Middle frontal gyrus (tissue), 1 donor: ENCODE measurements around the gene TRIM59.

Experiments
- DNase-seq: peaks from one replicate; pipeline ENCODE4 v3.0.0-alpha.2; 2015; ENCODE audit warnings: low spot score; ENCODE audit errors: extremely low spot score

Gene TRIM59, protein sequence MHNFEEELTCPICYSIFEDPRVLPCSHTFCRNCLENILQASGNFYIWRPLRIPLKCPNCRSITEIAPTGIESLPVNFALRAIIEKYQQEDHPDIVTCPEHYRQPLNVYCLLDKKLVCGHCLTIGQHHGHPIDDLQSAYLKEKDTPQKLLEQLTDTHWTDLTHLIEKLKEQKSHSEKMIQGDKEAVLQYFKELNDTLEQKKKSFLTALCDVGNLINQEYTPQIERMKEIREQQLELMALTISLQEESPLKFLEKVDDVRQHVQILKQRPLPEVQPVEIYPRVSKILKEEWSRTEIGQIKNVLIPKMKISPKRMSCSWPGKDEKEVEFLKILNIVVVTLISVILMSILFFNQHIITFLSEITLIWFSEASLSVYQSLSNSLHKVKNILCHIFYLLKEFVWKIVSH

DNA sequence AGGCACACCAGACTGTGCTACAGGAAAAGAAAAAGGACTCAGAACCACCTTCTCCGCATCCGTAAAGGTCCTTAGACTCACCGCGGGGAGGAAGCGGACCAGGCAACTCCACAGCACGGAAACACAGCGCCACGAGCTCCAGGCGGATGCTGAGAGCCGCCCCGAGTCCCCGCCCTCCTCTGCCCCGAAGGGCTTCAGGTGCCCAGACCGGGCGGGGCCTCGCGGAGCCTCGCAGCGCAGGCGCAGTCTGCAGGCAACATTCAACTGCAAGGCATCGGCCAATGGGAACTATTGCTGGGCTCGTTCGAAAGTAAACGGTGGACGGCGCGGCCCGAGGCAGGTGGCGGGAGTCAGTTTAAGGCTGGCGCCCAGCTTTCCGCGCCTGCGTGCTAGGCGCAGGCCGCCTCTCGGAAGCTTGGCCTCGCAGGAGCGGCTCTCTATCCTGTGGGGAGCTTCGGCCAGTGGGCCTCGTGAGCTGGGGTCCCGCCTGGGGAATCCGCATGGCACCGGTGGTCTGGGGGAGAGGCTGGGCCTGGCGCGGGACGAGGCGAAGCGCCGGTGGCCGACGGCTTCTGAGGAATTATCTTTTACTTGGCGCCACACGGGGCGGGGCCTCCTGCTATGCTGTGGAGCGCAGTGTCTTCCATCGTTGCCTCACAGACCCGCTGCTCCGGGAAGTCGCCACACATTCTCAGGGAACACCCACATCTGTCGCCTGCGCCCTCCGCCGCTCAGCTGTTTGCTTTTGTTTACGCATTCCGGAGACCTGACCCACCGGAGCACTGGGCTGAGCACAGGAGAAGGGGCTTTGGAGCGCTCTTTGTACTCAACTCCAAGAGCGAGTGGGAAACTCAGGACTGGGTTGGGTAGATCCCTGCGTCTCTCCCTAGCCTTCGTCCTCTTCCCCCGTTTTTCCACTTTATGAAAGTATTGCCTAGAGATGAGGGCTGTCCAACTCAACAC lies at the start of gene TRIM59:
TSS of gene TRIM59 (minus strand) at position 151 of the 963 bp plus-strand sequence. CDS start 10,603 bp downstream, outside the sequence.
- DNase-seq, result no peak

DNA sequence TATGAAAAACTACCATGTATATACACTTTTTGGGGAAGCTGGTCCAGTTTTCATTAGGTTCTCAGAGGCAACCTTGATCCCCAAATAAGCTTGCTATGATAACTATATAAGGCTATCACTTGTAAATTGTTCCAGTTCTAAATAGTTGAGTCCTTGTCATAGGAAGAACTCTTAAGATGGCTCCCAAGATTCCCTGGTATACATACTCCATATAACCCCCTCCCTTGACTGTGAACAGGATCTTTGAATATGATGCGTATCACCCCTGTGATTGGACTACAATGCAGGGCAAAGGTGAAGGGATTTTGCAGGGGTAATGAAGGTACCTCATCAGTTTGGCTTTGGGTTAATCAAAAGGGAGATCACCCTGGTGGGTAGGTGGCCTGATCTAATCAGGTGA lies 48.6 kb upstream of the TRIM59 start:
- DNase-seq, result no peak

DNA sequence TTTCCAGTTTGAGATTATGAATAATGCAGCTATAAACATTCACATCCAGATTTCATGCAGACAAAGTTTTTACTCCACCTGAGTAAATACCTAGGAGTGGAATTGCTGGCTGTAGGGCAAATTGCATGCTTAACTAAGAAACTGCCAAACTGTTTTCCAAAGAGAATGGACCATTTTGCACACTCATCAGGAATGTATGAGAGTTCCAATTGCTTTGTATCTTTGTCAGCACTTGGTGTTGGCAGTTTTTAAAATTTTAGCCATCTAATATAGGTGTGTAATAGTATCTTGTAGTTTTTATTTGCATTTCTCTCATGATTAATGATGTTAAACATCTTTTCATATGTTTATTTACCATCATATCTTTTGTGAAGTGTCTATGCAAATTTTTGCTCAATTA lies 40.6 kb upstream of the TRIM59 start:
- DNase-seq, result no peak

DNA sequence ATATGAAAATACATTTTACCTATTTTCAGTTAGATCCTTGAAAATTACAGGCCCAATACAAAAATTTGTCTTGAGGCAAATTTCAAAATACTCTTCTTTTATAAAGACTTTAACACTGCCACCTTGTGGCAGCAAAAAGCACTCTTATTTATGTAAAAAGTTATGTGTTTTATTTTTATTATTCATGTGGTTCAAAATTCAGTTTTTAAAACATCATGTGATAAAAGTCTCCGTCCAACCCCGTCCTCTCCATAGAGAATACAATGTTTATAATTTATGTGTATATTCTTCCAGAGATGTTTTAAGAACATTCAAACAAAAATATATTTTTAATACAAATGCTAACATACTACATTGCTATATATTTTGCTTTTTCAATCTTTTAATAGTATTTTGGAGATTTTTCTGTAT lies 36.9 kb upstream of the TRIM59 start:
- DNase-seq, result peak; percentile 39

DNA sequence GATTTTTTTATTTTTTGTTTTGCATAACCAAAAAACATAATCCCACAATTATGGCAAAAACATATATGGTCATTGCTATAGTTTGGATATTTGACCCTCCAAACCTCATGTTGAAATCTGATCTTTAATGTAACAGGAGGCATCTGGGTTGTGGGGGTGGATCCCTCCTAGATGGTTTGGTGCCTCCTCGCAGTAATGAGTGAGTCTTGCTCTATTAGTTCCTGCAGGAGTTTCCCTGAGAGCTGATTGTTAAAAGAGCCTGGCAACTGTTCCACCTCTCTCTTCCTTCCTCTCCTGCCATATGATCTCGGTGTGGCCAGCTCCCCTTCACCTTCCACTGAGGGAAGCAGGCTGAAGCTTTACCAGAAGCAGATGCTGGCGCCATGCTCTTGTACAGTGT lies 33.2 kb upstream of the TRIM59 start:
- DNase-seq, result no peak

DNA sequence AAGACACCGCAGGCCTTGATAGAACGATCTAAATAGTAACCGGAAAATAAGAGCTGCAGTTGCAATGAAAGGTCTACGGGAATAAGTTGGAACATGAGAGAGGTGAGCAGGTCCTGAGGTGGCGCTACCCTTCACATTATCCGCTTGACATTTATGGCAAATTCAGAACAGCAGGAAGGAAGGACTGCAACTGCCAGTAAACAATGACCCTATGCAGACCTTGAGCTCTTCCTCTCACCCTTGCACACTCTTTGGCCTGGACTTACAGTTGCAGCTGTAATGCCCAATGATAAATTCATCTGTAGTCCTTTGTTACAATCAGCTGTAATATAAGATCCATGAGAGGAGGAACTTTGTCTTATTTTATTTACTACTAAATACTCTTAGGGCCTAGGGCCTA lies 32.3 kb upstream of the TRIM59 start:
- no peak for DNase-seq

DNA sequence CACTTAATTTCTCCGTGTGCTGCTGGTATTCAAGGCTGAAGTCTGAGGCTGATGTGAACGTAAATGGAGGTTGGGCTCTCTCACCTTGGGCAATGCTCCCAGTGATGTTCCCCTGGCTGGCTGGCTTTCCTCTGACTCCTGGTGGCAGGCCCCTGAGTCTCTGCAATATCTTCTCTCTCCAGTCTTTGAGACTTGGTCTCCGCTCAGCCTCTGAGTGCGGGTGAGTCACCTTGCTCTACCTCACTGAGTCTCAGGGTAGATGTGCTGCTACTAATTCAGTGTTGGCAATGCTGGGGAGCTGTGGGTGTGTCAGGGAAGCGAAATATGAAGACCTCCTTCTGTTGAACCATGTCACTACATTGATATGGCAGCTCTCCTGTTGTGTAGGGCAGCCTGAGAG lies 31.3 kb upstream of the TRIM59 start:
- no peak for DNase-seq

DNA sequence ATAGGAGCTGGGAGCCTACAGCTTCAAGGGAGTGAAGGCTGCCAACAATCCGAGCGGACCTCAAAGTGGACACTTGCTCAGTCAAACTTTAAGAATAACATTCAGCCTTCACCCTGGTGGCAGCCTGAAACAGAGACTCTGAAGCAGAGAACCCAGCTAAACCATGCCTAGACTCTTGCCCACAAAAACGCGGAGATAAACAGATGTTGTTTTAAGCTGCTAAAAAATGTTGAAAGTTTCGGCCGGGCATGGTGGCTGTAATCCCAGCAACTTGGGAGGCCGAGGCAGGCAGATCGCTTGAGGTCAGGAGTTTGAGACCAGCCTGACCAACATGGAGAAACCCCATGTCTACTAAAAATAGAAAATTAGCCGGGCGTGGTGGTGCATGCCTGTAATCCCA lies 29.8 kb upstream of the TRIM59 start:
- no peak for DNase-seq

DNA sequence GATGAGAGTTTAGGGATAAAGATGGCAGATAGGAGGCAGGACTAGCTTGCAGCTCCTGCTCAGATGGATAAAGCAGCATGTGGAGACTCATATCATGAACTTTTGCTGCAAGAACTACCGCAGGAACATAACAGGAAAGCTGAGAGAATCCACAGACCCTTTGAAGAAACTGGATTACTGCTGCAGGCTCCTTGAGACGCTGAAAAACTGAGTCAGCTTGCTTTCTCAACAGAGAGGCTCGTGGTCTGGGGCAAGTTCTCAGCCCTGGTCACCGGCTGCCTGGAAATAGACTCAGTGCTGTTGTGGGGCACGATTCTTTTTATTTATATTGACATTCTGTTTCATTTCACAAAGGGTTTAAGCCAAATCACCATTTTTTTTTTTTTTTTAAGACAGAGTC lies 28.8 kb upstream of the TRIM59 start:
- DNase-seq, result no peak

DNA sequence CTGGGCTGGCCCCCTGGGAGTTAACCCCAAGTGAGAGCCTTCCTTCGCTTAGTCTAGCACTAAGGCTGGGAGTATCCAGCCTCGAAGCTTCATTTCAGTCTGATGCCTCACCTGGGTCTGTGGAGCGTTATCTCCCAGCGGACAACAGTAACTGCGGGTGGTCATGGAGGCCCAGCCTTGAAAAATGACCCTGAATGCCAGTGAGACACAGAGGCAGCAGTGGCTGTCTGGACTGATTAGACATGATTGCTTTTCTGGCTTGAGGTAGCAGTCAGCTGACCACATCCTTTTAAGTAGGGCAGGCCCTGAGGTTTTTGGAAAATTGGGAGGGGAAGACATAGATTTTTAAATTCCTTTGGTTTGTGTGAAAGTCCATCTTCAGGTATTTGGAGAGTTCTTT lies 28.2 kb upstream of the TRIM59 start:
- no peak for DNase-seq

DNA sequence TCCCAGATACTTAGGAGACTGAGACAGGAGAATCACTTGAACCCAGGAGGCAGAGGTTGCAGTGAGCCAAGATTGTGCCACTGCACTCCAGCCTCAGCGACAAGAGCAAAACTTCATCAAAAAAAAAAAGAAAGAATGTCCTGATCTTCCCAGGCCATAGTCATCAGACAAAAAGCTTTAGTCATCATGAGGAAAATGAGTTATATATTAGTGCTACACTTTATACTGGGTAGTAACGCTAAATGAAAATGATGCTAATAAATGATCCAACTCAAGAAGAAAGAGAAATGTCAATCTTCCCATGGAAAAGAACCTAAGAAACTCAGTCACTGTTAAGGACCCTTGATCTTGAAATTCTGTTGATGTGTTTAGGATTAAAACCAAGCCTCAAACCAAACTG lies 26.3 kb upstream of the TRIM59 start:
- no peak for DNase-seq

DNA sequence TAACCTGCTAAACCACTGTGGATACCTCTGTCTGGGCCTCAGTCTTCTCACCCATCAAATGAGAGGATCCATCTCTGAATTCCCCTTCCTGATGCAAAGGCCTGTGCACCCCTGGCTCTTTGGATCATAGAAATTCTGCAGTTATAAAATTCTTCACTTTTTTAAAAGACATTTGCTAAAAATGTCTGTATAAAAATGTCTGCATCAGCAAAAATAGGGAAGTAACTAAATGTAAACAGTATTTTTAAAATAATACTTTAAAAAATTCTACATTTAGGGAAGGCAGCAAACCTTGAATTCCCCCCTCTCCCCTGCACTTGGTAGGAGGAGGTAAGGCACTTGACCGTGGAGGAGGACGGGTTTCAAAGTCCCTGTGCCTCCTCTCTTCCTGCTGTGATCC lies 25.6 kb upstream of the TRIM59 start:
- DNase-seq, result no peak

DNA sequence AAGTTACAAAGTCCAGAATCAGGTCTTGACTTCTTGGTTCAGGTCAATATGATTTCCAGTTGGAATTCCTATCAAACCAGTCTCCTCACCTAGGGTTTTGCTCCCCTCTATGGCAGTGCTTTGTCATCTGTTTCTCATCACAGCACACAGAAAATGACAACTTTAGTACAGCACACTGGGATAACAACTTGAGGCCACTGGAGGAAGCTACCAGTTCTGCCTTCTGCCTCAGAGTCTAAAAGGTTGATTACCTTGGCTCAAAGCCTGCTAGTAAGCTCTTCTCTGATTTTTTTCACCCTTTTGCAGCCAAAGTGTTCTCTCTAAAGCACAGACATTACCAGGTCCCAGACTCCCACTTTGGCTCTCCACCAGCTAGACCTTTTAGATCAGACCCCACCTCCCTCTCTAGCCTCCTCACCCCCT lies 24.8 kb upstream of the TRIM59 start:
- no peak for DNase-seq

DNA sequence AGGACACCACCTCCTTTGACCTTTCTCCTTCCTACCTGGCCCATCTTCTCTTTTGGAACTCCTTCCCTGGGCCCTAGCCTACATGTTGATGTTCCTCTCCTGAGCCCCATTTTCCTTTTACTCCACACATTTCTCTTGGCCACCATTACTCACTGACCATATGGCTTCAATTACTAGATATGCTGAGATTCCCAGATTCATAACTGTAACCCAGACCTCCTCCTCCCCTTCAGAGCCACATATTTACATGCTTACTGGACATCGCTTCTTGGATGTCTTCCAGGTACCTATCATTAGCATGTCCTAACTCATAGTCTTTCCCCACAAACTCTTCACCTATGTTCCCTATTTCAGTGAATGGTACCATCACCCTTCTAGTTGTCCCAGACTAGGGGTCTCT lies 24.4 kb upstream of the TRIM59 start:
- no peak for DNase-seq

DNA sequence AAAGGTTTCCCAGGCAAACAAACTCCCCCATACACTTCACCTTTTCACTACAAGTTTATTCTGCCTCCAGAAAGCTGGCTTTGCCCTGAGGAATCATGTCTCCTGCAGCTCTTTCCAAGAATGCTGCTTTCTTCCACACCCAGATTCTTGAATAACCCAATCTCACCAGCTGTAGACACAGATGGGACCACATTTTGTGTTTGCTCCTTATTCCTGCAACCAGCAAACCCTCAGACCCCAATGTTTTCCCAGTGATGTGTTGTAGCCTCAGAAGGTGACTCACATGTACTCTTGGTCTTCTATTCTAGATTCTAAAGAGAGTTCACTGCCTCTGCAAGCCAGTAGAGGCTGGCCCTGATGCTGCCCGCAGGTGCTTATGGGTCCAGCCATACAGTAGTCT lies 23.6 kb upstream of the TRIM59 start:
- DNase-seq, result no peak

DNA sequence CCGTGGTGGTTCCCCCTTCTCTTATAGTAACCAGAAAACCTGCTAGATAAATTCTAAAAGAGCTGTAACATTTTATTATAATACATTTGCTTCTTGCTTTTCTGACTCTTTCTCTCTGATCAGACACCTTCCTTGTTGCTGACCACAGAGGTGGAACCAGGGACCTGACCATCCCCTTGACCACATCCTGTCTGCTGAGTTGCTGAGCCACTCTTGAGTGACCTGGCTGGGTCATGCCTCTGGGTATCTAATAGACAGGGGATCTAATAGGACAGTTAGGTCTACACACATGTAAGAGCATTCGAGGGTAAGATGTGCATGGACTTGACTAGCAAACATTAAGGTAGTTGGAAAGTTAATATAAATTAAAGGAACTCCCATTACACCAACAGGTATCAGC lies 22.8 kb upstream of the TRIM59 start:
- DNase-seq, result no peak

DNA sequence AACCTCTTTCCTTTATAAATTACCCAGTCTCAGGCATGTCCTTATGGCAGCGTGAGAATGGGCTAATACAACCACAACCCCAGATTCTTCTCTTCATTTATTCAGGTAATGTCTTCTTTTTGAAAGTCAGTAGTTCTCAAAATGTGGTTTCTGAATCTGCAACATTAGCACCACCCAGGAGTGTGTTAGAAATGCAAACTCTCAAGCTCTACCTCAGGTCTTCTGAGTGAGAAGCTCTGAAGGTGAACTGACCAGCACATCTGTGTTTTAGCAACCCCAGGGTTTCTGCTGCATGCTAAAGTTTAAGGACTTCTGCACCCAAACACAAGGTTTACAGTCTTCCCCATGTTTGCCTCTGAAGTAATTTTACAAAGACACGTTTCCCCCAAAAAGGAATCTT lies 22.3 kb upstream of the TRIM59 start:
- DNase-seq, result no peak

DNA sequence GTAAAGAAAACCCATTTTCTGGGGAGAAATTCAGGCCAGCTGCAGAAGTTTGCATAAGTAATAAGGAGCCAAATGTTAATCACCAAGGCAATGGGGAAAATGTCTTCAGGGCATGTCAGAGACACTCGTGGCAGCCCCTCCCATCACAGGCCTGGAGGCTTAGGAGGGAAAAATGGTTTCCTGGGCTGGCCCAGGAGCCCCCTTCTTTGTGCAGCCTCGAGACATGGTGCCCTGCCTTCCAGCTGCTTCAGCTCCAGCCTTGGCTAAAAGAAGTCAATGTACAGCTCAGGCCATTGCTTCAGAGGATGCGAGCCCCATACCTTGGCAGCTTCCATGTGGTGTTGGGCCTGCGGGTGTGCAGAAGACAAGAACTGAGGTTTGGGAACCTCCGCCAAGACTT lies 20.6 kb upstream of the TRIM59 start:
- no peak for DNase-seq

DNA sequence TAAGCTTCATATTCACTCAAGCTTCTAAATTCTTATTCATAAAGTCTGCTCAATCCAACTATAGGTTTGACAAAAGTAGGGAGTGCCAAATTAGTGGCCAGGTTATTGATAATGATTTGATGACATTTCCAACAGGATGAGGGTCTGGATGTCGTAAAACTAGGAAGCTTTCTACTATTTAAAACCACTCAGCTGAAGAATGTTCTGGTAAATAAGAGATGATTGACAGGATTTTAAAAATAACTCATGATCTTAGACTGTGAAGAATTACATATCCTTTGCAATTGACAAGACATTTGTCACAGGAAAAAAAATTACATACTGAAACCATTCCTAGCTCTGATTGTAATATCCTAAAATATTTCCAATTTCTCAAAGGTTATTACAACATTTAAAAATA lies 15.4 kb upstream of the TRIM59 start:
- DNase-seq, result no peak

DNA sequence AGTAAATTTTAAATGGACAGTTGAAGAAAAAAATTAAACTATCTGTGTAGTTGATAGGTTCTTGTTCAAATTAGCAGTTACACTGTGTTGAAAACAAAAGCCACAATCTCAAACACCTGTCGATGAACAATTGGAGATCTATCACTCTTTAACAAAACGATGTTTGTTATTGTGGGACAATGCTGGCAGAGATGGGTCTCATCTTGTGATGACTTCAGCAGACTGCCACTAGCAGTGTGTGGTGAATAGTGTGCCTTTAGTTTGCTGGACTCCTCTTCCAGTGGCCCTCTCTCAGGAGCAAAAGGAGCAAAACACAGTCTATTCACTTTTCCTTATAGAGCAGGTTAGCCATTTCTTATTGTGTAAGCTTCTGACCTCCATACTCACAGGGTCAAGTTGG lies 14.7 kb upstream of the TRIM59 start:
- peak; percentile 82 for DNase-seq

DNA sequence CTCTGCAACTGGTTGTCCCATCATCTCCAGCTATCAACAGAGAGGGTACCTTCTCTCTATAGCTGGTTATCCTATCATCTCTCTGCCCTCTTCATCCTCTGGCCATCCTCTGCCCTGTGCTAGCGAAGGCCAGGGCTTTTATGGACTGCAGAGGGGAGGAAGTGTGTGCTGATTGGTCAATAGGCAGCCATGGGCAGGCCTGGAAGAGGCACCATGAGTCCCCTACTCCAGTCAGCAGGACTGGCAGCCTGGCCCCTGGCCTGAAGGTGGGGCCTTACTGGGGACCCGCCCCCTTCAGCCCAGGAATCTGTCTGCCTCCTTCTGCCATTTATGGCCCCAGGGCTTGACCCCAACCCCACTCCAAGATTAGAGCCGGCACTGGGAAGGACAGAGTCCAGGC lies 10.4 kb upstream of the TRIM59 start:
- no peak for DNase-seq

DNA sequence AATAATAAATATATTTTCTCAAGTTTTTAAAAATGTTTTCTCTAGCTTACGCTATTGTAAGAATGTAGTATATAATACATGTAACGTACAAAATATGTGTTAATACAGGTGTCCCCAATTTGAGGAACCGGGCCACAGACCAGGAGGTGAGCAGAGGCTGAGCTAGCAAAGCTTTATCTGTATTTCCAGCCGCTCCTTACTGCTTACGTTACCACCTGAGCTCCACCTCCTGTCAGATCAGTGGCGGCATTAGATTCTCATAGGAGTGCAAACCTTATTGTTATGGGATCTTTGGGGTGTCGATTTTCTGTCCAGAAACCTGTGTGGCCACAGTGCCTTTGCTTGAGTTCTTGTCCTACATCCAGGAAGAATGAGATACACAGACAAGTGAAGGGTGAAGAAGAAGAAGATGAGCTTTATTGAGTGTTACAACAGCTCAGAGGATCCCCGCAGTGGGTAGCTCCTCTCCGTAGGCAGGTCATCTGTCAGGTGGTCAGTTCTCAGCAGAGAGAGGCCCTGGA lies 9.9 kb upstream of the TRIM59 start:
- no peak for DNase-seq
